Thyroid gland (tissue), 4 donors: ENCODE data around the gene SULT2B1.

Source experiments
- CTCF ChIP-seq, 6 experiments: fragments of 200-600 bp in 3 of 6; fragments of 450-650 bp in 3 of 6; sonication (generic) in 3 of 6; IDR thresholded peaks; one replicate each; pipeline ENCODE4 v1.5.1; 2016 to 2019; ENCODE audit warnings: antibody characterized with exemption in 6 of 6, mild to moderate bottlenecking in 2 of 6, inconsistent platforms in 1 of 6, moderate library complexity in 1 of 6
- POLR2A ChIP-seq, 2 donors: fragments of 450-650 bp; IDR thresholded peaks; one replicate each; pipeline ENCODE4 v1.6.1; 2017; ENCODE audit warnings: antibody characterized with exemption in 2 of 2, mild to moderate bottlenecking in 2 of 2, moderate library complexity in 1 of 2

DNA sequence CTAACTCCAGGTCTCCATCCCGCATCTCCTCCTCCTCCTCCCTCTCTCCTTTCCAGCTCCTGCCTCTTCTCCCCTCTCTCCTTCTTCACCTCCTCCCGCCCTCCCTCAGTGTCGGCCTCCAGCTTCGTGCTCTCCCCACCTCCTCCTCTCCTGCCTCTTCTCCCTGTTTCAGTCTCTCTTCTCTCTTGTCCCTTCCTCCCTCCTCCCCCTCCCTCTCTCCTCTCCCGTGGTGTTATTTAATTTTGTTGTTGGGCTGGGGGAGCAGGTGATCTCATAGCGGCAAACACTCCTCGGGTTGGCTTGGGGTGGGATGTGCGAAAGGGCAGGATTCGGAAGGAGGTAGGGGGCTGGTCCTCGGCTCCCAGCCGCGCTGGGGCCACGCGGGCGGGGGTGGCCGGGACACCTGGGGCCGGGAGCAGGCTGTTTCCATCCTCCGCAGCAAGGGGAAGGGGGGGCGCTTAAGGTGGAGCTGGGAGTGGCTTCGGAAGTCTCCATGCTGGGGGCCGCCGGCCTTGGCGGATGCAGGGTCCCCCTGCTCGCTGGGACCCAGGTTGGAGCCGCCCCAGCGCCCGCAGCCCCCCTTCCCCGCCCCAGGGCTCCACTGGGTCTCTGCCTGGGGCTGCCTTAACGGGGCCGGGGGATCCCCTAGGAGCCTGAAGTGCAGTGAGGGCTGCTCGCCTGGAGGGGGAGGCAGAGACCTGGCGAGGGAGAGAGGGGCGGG, 94.2 kb downstream of the SULT2B1 start, which contains the start of gene CA11:
- TF ChIP-seq CTCF (IDR thresholded peaks at IDR 0.05) = peak; percentile 59 to 93 (median 84)
- peak in 1 of 2 donors; percentile 35 for TF ChIP-seq POLR2A (IDR thresholded peaks at IDR 0.05)
